HG02981 (cell line): Measurements from ENCODE around the gene TSBP1.
"Not testable (repeated sequence)": the region's sequence is repeated elsewhere in the genome, so short reads cannot be mapped to it uniquely, and the experiment has no call there.

Experiments used
- ATAC-seq: cut with Tn5 transposase; IDR thresholded peaks from one replicate; pipeline ENCODE4 v1.9.1; 2021; ENCODE audit warnings: mild to moderate bottlenecking, moderate library complexity; ENCODE audit not compliant: unreplicated experiment

Gene TSBP1

GRCh38 chr6:32379545-32379944 lies 7.8 kb upstream of the TSBP1 start:
- ATAC-seq: no peak

DNA sequence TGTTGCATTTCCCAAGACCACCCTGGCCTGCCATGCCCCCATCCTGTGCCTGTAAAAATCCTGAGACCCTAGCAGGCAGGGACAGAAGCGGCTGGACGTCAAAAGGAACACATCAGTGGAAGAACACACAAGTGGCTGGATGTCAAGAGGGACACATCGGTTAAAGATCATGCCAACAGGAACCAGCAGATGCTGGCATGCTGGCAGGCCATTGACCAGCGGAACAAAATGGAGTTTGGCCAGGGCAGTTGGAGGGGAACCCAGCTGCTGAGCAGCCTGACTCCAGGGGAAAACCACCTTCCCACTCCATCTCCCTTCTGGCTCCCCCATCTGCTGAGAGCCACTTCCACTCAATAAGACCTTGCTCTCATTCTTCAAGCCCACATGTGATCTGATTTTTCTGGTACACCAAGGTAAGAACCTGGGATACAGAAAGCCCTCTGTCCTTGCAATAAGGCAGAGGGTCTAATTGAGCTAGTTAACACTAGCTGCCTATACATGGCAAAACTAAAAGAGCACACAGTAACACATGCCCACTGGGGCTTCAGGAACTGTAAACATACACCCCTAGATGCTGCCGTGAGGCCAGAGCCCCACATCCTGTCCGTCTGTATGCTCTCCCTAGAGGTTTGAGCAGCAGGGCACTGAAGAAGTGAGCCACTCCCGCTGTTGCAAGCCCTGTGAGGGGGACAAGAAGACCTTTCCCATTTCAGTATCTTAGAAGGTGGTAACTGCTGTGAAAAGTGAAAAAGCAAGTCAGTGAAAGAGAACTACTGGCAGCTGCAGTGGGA lies 4.2 kb upstream of the TSBP1 start:
- ATAC-seq: no peak

DNA sequence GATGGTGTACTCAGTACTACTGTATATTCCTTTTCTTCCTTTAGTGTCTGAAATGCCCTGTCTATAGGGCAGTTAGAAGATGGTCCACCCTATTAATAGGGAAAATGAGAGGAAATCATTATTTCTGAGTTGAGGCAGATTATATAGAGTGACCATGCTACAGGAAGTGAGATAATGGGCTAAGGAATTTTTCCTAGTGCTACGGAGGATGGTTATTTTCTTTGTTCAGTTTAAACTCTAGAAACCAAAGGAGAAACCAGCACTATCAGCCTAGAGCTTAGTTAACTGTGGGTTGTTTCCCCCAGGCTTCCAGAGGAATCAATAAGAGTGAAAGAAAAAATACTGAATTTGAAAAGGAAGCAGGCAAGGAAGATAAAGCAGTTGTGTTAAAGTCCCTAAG lies 474 bp downstream of the TSBP1 start:
- no peak for ATAC-seq

GRCh38 chr6:32370505-32370904 lies 1.2 kb downstream of the TSBP1 start:
- ATAC-seq: no peak

DNA sequence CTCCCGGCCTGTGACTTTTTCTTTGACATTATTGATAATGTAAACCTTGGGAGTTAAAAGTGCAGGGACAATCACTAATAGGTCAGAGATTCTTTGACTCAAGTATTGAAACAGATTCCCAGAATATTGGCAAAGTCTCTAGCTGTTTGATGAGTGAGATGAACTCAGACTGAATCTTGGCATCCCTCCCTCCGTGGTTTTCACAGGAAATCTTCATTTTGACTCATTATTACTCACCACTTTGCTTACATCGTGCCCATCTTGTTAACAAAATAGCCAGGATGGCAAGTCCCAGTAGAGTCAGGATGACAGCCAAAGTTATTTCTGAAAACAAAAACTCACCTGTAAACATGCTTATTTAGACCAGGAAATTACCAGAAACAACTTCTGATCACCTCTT lies 2.0 kb downstream of the TSBP1 start:
- ATAC-seq: no peak

DNA sequence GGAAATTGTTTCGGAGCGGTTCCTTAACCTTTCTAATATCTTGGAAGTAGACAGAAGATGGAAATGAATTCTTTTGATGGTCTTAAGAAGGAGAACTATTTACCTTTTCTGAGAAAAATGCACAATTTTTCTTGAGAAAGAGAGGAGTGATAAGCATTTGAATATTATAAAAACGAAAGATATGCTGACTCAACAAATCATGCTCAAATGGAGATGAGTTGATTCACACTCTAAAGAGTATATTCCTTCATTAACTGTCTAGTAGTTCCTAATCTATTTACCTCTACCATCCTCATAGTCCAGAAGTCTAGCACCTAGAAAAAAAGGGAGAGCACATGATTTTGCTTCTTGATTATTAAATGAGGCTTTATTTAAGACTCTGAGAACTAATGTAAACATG lies 4.1 kb downstream of the TSBP1 start:
- no peak for ATAC-seq

- ATAC-seq: not testable (repeated sequence)
These were observed 12.5 kb downstream of the TSBP1 start for GRCh38 chr6:32359225-32359624.

DNA sequence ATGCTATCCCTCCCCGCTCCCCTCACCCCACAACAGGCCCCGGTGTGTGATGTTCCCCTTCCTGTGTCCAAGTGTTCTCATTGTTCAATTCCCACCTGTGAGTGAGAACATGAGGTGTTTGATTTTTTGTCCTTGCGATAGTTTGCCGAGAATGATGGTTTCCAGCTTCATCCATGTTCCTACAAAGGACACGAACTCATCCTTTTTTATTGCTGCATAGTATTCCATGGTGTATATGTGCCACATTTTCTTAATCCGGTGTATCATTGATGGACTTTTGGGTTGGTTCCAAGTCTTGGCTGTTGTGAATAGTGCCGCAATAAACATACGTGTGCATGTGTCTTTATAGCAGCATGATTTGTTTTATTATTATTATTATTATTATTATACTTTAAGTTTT lies 13.2 kb downstream of the TSBP1 start:
- not testable (repeated sequence) for ATAC-seq

DNA sequence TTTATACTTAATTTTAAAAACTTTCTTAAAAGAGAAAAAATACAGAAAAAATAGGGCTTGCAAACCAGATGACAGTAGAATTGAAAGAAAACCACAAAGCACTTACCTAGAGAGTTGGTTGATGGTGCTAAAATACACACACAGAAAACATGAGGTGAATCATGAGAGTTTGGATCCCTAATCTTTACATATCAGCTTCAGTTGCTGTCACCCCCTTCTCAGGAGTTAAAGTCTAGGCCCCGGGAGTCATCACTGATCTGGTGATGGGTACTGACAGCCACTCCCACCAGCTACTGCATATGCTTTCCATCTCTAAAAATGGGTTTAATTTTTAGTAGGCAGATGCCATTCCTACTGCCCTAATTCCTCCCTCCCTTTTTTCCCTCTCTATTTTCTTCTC lies 16.7 kb downstream of the TSBP1 start:
- ATAC-seq: no peak

DNA sequence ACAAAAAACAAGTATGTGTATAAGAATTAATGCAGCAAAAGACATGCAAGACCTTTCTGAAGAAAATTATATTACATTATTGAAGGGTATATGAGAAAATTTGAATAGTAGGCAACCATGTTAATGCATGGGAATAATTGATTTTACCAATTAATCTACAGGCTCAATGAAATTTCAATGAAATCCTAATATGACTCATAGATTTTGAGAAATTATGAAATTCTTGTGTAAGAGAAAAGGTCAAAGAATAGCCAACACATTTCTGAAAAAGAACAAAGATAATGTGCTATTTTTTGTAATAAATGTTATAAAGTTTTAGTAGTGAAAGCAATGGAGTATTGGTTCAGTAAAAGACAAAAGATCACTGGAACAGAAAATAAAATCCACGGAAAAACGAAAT lies 18.4 kb downstream of the TSBP1 start:
- ATAC-seq: no peak

DNA sequence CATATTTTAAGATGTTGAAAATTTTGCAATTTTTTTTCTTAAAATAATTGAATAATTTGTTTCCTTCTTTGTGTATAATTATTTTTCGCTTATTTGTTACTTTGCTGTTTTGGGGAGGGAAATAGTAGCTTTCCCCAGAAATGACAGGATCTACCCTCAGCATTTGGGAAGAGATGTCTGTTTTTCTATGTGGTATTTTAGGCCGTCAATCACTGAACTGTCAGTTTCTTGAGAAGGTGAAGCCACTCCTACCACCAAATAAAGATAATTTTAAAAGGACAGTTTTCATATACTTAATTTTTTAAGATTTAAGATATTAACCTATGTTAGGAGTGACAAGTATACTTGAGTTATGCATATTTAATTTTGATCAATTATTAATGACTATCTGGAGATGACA lies 31.5 kb downstream of the TSBP1 start:
- no peak for ATAC-seq

DNA sequence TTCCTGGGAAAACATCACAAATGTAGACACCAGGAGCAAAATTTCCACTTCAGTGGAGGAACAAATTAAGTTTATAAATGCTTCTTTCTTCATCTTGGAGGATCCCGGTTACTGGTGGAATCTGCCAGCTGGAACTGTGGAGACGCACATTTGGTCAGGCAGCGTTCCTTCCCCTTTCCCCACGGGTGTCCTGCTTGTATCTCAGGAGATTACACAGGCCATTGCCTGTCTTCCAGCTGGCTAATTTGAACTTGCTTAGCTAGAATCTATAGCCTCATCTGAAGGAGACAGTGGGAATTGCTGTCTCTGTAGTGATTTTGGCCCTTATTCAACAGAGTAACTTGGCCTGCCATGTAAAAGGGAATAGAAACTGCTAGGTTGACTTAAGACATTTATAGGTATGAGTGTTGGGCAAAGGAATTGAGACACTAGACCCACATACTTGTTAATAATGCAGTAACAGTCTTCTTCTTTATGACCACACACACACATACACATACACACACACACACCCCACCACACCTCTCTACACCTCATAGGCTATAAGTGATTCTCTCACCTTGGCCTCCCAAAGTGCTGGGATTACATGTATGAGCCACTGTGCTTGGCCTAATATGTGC lies 34.4 kb downstream of the TSBP1 start:
- no peak for ATAC-seq

DNA sequence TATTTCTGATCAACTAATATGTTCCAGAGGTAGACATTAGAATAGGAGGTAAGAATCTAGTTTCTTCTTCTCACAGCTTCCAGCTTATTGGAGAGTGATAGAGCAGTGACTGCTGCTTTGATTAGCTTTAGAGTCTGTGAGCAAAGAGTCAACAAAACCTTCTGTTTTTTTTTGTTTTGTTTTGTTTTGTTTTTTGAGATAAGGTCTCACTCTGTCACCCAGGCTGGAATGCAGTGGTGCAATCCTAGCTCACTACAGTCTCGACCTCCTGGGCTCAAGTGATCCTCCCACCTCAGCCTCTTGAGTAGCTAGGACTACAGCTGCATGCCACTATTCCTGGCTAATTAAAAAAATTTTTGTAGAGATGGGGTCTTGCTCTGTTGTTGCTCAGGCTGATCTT lies 39.3 kb downstream of the TSBP1 start:
- ATAC-seq: no peak

DNA sequence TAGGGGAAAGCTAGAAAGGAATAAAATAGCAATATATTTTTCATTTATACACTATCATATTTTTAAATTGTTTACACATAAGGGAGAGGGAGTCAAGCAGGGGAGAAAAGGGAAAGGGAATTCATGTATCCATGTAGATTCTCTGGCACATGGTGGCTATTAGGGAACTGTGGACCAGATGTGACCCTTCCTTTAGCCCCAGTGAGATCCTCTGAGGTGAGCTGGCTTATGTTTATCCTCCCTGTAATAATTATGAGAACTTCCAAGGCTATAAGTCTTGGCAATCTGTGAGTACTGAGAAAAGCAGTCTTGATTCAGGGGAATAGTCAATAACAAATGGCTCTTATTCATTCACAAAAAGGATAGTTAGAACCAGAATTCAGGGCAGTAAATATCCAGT lies 42.6 kb downstream of the TSBP1 start:
- no peak for ATAC-seq

- ATAC-seq: no peak
These were observed 44.6 kb downstream of the TSBP1 start for GRCh38 chr6:32327103-32327502.

DNA sequence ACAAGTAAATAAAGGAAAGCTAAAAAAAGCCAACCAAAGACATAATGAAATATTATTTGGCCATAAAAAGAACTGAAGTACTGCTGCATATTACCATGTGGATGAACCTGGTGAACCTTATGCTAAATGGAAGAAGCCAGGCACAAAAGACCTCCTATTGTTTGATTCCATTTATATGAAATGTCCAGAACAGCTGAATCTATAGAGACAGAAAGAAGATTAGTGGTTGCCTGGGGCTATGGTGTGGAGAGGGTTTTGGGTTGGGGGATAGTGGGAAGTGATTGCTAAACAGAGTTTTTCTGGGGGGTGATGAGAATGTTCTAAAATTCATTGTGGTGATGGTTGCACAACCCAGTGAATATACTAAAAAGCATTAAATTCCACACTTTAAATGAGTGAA lies 53.2 kb downstream of the TSBP1 start:
- no peak for ATAC-seq

GRCh38 chr6:32317541-32317940 lies 54.2 kb downstream of the TSBP1 start:
- ATAC-seq: no peak

GRCh38 chr6:32313964-32314363 lies 57.7 kb downstream of the TSBP1 start:
- no peak for ATAC-seq

GRCh38 chr6:32298632-32299336 lies 72.9 kb downstream of the TSBP1 start:
- no peak for ATAC-seq

- not testable (repeated sequence) for ATAC-seq
These were observed 76.7 kb downstream of the TSBP1 start for GRCh38 chr6:32294980-32295379.

GRCh38 chr6:32294566-32294965 lies 77.1 kb downstream of the TSBP1 start:
- ATAC-seq: no peak

DNA sequence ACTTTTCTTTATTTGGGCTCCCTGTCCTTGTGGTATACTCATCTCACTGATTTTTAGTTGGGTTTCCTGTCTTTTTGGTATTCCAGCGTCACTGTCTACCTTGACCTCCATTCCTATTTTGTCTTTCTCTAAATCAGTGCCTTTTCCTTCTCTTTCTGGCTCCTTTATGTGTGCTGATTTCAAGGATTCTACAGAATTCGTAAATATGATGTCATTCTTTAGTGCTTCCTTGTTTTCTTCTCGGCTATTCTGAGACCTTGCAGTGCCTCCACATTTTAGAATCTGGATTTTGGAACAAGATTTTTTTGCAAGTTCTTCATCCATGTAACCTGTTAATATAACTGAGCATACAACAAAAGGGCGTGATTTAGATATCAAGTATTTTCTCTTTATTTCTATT lies 78.0 kb downstream of the TSBP1 start:
- ATAC-seq: no peak
